ENCODE measurements around the gene ZNF385B. TPM values are rescaled to one million over a fixed set of nuclear protein-coding genes. Genes with fewer than 3 reads are reported as not detected.

ZNF385B gene
- total RNA-seq, 4 donors from 2014 or later = 0.74 to 4.6 (median 0.82) TPM; not detected in 1

GRCh38 chr2:179446476-179447141 lies 414.8 kb downstream of the ZNF385B start:
- DNase-seq (ENCODE audit: low spot score) (no peak), ATAC-seq (ENCODE audit: low FRiP score) (no peak)
- TF ChIP-seq, protein P1, sequence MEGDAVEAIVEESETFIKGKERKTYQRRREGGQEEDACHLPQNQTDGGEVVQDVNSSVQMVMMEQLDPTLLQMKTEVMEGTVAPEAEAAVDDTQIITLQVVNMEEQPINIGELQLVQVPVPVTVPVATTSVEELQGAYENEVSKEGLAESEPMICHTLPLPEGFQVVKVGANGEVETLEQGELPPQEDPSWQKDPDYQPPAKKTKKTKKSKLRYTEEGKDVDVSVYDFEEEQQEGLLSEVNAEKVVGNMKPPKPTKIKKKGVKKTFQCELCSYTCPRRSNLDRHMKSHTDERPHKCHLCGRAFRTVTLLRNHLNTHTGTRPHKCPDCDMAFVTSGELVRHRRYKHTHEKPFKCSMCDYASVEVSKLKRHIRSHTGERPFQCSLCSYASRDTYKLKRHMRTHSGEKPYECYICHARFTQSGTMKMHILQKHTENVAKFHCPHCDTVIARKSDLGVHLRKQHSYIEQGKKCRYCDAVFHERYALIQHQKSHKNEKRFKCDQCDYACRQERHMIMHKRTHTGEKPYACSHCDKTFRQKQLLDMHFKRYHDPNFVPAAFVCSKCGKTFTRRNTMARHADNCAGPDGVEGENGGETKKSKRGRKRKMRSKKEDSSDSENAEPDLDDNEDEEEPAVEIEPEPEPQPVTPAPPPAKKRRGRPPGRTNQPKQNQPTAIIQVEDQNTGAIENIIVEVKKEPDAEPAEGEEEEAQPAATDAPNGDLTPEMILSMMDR (IDR thresholded peaks at IDR 0.05) = no peak

- DNase-seq (ENCODE audit: low spot score) (no peak), ATAC-seq (ENCODE audit: low FRiP score) (no peak)
- TF ChIP-seq, protein P1 (IDR thresholded peaks at IDR 0.05) = no peak
Observed at GRCh38 chr2:179444056-179444455, 417.4 kb downstream of the ZNF385B start.

DNA sequence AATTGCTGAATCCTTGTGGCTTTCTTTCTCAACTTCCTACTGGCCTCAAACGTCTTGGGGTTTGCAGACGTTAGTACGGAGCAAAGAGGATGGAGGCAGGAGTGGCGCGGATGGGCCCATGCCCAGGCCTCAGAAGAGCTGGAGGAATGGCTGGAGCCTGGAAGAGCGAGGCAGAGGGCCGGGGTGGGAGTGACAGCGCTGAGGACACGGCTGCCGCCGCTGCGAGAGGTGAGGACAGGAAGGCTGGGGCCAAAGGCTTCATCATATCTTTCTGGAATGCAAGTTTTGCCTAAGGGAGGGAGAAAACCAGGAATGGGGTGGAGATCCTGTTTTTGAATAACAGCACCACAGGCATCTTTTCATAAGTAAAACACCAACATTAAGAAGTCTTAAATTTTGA lies 418.2 kb downstream of the ZNF385B start:
- TF ChIP-seq, protein P1 (IDR thresholded peaks at IDR 0.05) = no peak
- no peak for ATAC-seq (ENCODE audit: low FRiP score)
- no peak for DNase-seq (ENCODE audit: low spot score)

- no peak for ATAC-seq (ENCODE audit: low FRiP score)
- TF ChIP-seq, protein P1 (IDR thresholded peaks at IDR 0.05) = no peak
- no peak for DNase-seq (ENCODE audit: low spot score)
Observed at GRCh38 chr2:179442206-179442605, 419.2 kb downstream of the ZNF385B start.

DNA sequence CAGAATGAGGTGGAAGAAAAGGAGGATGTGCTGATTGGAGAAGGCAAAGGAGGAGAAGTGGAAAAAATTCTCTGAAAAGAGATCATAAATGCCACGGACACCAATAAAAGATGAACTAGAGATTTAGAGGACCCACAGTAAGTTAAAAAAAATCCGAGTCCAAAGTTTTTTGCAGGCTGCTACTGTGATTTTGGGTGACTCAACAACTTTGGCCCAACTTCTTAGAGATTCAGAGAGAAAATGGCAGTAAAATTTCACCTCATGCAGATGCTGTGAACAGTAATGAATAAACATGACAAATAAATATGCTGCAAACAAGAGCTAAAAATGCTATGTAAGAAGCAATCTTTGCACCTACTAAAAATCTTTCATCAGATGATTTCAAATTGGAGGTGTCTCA lies 419.9 kb downstream of the ZNF385B start:
- TF ChIP-seq, protein P1 (IDR thresholded peaks at IDR 0.05) = no peak

GRCh38 chr2:179440642-179441251 lies 420.7 kb downstream of the ZNF385B start:
- DNase-seq (ENCODE audit: low spot score) (no peak), ATAC-seq (ENCODE audit: low FRiP score) (no peak)
- TF ChIP-seq, protein P1 (IDR thresholded peaks at IDR 0.05) = no peak

More for the DNA sequence above, 419.9 kb downstream of the ZNF385B start:
- DNase-seq (ENCODE audit: low spot score) = no peak
- ATAC-seq (ENCODE audit: low FRiP score) = no peak

GRCh38 chr2:179438654-179439053 lies 422.8 kb downstream of the ZNF385B start:
- no peak for ATAC-seq (ENCODE audit: low FRiP score)

More at GRCh38 chr2:179438654-179439053, 422.8 kb downstream of the ZNF385B start:
- TF ChIP-seq, protein P1 (IDR thresholded peaks at IDR 0.05) = no peak
- no peak for DNase-seq (ENCODE audit: low spot score)

Measured in omental fat pad (tissue), 4 donors.